ENCODE results near the gene GPX4.

The GPX4 gene

GRCh38 chr19:1103708-1104310 is at the start of gene GPX4:
Gene GPX4, plus strand, starts transcription at chr19:1103994. Its CDS starts 50 bp downstream, at chr19:1104044.
- no peak for FAIRE-seq
- DNase-seq (ENCODE audit: insufficient read length, low spot score) = peak; percentile 99
- no peak for TF ChIP-seq CTCF (IDR thresholded peaks at IDR 0.05; ENCODE audit: insufficient read depth, missing control alignments)

- FAIRE-seq (no peak), DNase-seq (ENCODE audit: insufficient read length, low spot score) (no peak)
- TF ChIP-seq CTCF (IDR thresholded peaks at IDR 0.05; ENCODE audit: insufficient read depth, missing control alignments) = no peak
These were observed 49.4 kb upstream of the GPX4 start for GRCh38 chr19:1054102-1055027.

GRCh38 chr19:1055028-1055425 is 48.8 kb upstream of the GPX4 start:
- FAIRE-seq = no peak
- TF ChIP-seq CTCF (IDR thresholded peaks at IDR 0.05; ENCODE audit: insufficient read depth, missing control alignments) = no peak

GRCh38 chr19:1055886-1056620 is 47.7 kb upstream of the GPX4 start:
- FAIRE-seq = no peak
- no peak for TF ChIP-seq CTCF (IDR thresholded peaks at IDR 0.05; ENCODE audit: insufficient read depth, missing control alignments)

More at GRCh38 chr19:1055028-1055425, 48.8 kb upstream of the GPX4 start:
- DNase-seq (ENCODE audit: insufficient read length, low spot score) = no peak

GRCh38 chr19:1057176-1057855 is 46.5 kb upstream of the GPX4 start:
- FAIRE-seq (no peak), DNase-seq (ENCODE audit: insufficient read length, low spot score) (peak; percentile 68)
- no peak for TF ChIP-seq CTCF (IDR thresholded peaks at IDR 0.05; ENCODE audit: insufficient read depth, missing control alignments)

More at GRCh38 chr19:1055886-1056620, 47.7 kb upstream of the GPX4 start:
- no peak for DNase-seq (ENCODE audit: insufficient read length, low spot score)

- DNase-seq (ENCODE audit: insufficient read length, low spot score) (no peak), FAIRE-seq (no peak)
- no peak for TF ChIP-seq CTCF (IDR thresholded peaks at IDR 0.05; ENCODE audit: insufficient read depth, missing control alignments)
These were observed 45.7 kb upstream of the GPX4 start for GRCh38 chr19:1058112-1058511.
